ENCODE measurements around the gene ZNF763.
"Not testable (repeated sequence)": the region's sequence is repeated elsewhere in the genome, so short reads cannot be mapped to it uniquely, and the experiment has no call there.

Gene ZNF763

GRCh38 chr19:11964858-11965645 lies at the start of gene ZNF763:
TSS of gene ZNF763 (plus strand) at chr19:11965040. CDS start at chr19:11965209, 169 bp downstream.
- peak; percentile 55 for DNase-seq

GRCh38 chr19:11921852-11922495 lies 42.9 kb upstream of the ZNF763 start:
- peak; percentile 29 for DNase-seq

GRCh38 chr19:11924886-11925650 lies 39.8 kb upstream of the ZNF763 start, which contains the start of gene ZNF700:
TSS of gene ZNF700 (plus strand) at chr19:11925107. CDS start at chr19:11925211, 104 bp downstream.
- peak; percentile 97 for DNase-seq

GRCh38 chr19:11925651-11926187 lies 39.1 kb upstream of the ZNF763 start:
- peak; percentile 14 for DNase-seq

GRCh38 chr19:11927227-11927626 lies 37.6 kb upstream of the ZNF763 start:
- no peak for DNase-seq

- no peak for DNase-seq
Observed at GRCh38 chr19:11931051-11931450, 33.8 kb upstream of the ZNF763 start.

- DNase-seq, result no peak
Observed at GRCh38 chr19:11931513-11931912, 33.3 kb upstream of the ZNF763 start.

GRCh38 chr19:11935829-11936228 lies 29.0 kb upstream of the ZNF763 start:
- not testable (repeated sequence) for DNase-seq

GRCh38 chr19:11938383-11938782 lies 26.5 kb upstream of the ZNF763 start:
- not testable (repeated sequence) for DNase-seq

- DNase-seq, result not testable (repeated sequence)
Observed at GRCh38 chr19:11941361-11941887, 23.4 kb upstream of the ZNF763 start.

- DNase-seq, result no peak
Observed at GRCh38 chr19:11942008-11942842, 22.6 kb upstream of the ZNF763 start.

GRCh38 chr19:11942843-11943108 lies 22.1 kb upstream of the ZNF763 start:
- DNase-seq, result peak; percentile 14

- no peak for DNase-seq
Observed at GRCh38 chr19:11944656-11945055, 20.2 kb upstream of the ZNF763 start.

GRCh38 chr19:11948646-11949045 lies 16.2 kb upstream of the ZNF763 start:
- DNase-seq, result no peak

GRCh38 chr19:11949201-11949600 lies 15.6 kb upstream of the ZNF763 start:
- no peak for DNase-seq

- DNase-seq, result not testable (repeated sequence)
Observed at GRCh38 chr19:11949614-11950080, 15.2 kb upstream of the ZNF763 start.

- DNase-seq, result no peak
Observed at GRCh38 chr19:11950312-11950711, 14.5 kb upstream of the ZNF763 start.

GRCh38 chr19:11963566-11964355 lies 1.1 kb upstream of the ZNF763 start:
- DNase-seq, result peak; percentile 79

- DNase-seq, result no peak
Observed at GRCh38 chr19:11964496-11964857, 363 bp upstream of the ZNF763 start.

- DNase-seq, result no peak
Observed at GRCh38 chr19:11970174-11970573, 5.3 kb downstream of the ZNF763 start.

GRCh38 chr19:11971041-11971440 lies 6.2 kb downstream of the ZNF763 start:
- DNase-seq, result no peak
